ENCODE results near the gene CD96.

The CD96 gene

GRCh38 chr3:111675846-111676210 is 133.8 kb downstream of the CD96 start:
- no peak for DNase-seq (ENCODE audit: low read depth)
- H3K4me3 ChIP-seq (ENCODE audit: low read length): no peak overlapping the region
- TF ChIP-seq CTCF (IDR thresholded peaks at IDR 0.05; ENCODE audit: insufficient read depth, low read depth, low read length, missing control alignments): no peak

- H3K4me3 ChIP-seq (ENCODE audit: low read length): no peak overlapping the region
- DNase-seq (ENCODE audit: low read depth): peak; percentile 99
Observed at GRCh38 chr3:111676211-111677006, 134.4 kb downstream of the CD96 start.

GRCh38 chr3:111677007-111677392 is 135.0 kb downstream of the CD96 start:
- DNase-seq (ENCODE audit: low read depth): no peak
- H3K4me3 ChIP-seq (ENCODE audit: low read length): no peak overlapping the region
- no peak for TF ChIP-seq CTCF (IDR thresholded peaks at IDR 0.05; ENCODE audit: insufficient read depth, low read depth, low read length, missing control alignments)

More at GRCh38 chr3:111676211-111677006, 134.4 kb downstream of the CD96 start:
- TF ChIP-seq CTCF (IDR thresholded peaks at IDR 0.05; ENCODE audit: insufficient read depth, low read depth, low read length, missing control alignments): no peak

GRCh38 chr3:111681661-111682426 is 139.8 kb downstream of the CD96 start:
- H3K4me3 ChIP-seq (ENCODE audit: low read length): no peak overlapping the region
- peak; percentile 42 for DNase-seq (ENCODE audit: low read depth)
- no peak for TF ChIP-seq CTCF (IDR thresholded peaks at IDR 0.05; ENCODE audit: insufficient read depth, low read depth, low read length, missing control alignments)

GRCh38 chr3:111684640-111685039 is 142.6 kb downstream of the CD96 start:
- no peak overlapping the region for H3K4me3 ChIP-seq (ENCODE audit: low read length)
- TF ChIP-seq CTCF (IDR thresholded peaks at IDR 0.05; ENCODE audit: insufficient read depth, low read depth, low read length, missing control alignments): no peak
- no peak for DNase-seq (ENCODE audit: low read depth)

- TF ChIP-seq CTCF (IDR thresholded peaks at IDR 0.05; ENCODE audit: insufficient read depth, low read depth, low read length, missing control alignments): no peak
- no peak overlapping the region for H3K4me3 ChIP-seq (ENCODE audit: low read length)
- DNase-seq (ENCODE audit: low read depth): no peak
Observed at GRCh38 chr3:111688190-111688800, 146.3 kb downstream of the CD96 start.

Data from epithelial cell of esophagus (primary cell).